ENCODE measurements around the gene DCDC2.
"Not testable (repeated sequence)": the region's sequence is repeated elsewhere in the genome, so short reads cannot be mapped to it uniquely, and the experiment has no call there.

GRCh38 chr6:24384369-24385130, 26.7 kb upstream of the DCDC2 start:
- TF ChIP-seq, protein P1, sequence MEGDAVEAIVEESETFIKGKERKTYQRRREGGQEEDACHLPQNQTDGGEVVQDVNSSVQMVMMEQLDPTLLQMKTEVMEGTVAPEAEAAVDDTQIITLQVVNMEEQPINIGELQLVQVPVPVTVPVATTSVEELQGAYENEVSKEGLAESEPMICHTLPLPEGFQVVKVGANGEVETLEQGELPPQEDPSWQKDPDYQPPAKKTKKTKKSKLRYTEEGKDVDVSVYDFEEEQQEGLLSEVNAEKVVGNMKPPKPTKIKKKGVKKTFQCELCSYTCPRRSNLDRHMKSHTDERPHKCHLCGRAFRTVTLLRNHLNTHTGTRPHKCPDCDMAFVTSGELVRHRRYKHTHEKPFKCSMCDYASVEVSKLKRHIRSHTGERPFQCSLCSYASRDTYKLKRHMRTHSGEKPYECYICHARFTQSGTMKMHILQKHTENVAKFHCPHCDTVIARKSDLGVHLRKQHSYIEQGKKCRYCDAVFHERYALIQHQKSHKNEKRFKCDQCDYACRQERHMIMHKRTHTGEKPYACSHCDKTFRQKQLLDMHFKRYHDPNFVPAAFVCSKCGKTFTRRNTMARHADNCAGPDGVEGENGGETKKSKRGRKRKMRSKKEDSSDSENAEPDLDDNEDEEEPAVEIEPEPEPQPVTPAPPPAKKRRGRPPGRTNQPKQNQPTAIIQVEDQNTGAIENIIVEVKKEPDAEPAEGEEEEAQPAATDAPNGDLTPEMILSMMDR (IDR thresholded peaks at IDR 0.05 in 8 of 11, conservative IDR thresholded peaks at IDR 0.05 in 3 of 11) = not testable (repeated sequence)
- not testable (repeated sequence) for TF ChIP-seq POLR2A (IDR thresholded peaks at IDR 0.05)
